HG03460 (cell line): ENCODE results near the gene MRPL24.
A peak's percentile ranks its signal among the peaks of the same experiment; 100 is the strongest.

ENCODE experiments used
- ATAC-seq: cut with Tn5 transposase; IDR thresholded peaks from one replicate; pipeline ENCODE4 v1.9.1; 2021; ENCODE audit not compliant: unreplicated experiment

MRPL24 gene

DNA sequence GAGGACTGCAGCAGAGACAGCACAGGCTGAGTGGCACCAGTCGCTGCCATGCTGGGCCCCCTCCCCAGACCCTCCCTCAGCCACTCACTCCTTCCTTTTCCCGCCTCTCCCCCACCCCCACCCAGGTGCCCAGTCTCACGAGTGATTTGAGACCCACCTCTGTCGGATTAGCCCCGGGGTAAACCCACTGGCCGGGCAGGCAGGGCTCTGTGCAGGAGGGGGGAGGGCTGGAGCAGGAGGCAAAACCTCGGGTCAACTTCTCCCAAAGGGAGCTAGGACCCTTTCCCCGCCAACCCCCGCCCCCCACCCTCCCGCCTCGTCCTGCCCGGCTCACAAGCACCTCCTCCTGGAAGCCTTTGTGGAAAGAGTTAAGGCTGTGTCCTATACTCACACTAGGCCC lies 3.5 kb upstream of the MRPL24 start:
- ATAC-seq: no peak

DNA sequence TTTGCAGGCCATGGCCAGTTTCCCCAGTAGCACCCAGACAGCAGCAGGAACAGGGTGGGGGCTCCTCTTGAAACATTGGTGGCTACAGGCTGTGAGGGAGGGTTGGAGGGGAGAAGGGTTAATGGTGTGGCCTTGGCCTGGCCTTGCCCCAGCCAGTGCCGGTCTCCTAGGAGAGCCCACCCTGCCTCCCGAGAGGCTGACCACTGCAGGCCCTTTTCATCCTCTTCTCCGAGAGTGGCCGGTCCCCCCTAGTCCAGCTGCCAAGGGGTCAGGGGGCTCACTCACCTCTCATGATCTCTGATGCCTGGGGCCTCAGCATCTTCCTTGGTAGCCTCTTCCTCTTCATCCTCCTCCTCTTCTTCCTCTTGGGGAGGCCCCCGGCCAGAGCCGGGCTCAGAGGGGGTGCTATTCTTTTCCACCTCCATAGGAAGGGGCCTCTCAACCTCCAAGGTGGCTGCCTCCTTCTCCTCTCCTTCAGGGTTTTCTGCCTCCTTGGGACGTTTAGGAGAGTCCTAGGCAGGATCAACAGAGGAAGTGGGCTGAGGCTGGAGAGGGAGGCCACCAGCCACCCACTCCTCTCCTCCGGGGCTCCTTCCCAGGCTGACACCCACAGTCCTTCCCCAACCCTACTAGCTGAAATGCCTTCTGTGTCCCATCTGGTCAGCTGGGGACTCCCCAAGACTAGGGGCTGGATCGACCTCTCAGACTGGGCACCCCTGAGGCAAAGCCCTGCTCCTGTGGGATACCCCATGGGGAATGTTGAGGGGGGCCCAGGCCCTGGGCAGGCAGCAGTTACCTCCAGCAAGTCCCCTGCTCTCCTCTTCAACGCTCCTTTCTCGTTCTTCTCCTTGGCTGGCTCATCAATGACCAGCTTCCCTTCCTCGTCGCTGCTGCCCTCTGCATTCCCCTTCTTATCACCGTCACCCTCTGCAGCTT lies 2.7 kb upstream of the MRPL24 start:
- ATAC-seq: no peak

- no peak for ATAC-seq
Measured at GRCh38 chr1:156742801-156743200, 1.9 kb upstream of the MRPL24 start.

DNA sequence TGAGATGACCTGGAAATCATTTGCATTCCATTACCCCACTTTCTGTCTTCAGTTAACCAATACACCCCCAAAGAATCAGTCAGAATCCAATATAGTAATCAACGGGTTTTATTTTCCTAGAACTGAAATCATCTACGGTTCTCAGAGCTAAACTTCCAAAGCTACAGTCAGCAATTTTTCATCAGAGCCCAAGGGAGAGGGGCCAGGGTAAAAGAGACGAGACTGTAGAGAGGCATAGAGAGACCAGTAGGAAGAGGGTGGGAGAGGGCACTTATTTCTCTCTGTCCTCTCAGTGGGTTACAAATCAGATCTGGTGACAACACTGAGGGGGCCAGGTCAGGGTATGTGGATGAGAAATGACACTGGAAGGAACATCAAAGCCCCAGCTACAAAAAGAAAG lies 1.1 kb upstream of the MRPL24 start:
- no peak for ATAC-seq

GRCh38 chr1:156741481-156741983 lies 644 bp upstream of the MRPL24 start:
- no peak for ATAC-seq

DNA sequence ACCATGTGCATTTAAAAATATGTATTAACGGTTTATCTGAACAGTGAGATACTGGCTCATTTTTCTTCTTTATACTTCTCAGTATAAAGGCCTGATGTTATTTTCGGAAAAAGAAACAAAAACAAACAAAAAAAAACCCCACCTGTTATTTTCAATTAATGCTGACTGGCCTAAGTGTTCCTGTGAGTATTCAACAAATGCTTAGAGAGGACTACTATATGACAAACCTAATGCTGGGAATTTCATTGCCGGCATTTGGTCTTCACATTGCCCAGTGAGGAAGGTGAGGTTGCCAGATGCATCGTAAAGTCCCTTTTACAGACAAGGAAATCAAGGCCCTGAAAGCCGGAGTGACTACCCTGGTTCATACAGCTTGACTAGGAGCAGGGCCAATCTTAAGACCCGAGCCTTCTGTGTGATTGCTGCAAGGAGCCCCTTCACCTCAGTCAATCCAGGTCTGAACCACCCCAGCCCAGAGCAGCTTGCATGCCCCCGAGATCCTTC lies 599 bp downstream of the MRPL24 start:
- ATAC-seq: no peak

DNA sequence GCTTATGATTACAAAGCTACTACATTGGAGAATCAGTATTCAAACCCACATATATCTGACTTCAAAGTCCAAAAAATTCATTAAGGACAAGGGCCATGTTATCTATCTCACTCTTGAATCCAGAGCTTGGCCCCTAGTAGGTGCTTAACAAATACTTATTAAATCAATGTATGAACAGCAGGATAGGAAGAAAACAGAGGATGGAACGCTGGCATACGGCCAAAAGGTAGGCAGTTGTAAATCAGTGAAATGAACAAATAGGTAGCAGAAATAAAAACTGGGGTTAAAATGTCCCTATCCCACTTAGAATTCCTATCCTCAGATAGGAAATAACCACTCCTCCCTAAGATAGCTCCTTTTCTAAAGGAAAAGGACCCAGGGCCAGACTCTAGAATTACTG lies 2.0 kb downstream of the MRPL24 start:
- ATAC-seq: no peak

DNA sequence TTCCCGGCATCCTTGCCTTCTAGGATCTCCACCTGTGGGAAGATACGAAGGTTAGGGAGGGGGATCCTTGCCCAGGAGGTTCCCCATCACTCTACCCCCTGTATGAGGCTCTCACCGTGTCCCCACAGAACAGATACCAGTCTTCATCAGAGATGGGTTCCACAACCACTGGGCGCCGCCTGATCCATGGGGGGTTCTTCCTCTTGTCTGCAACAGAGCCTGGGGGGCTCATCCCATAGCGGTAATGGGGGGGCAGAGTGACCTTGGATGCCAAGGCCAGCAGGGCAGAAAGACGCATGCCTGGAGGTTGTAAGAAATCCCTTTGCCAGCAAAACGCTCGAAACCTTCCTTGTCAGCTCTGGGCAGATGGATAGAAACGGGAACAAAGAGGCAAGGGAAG lies 2.5 kb downstream of the MRPL24 start:
- ATAC-seq: no peak

- no peak for ATAC-seq
Measured at GRCh38 chr1:156733989-156734584, 6.8 kb downstream of the MRPL24 start.

DNA sequence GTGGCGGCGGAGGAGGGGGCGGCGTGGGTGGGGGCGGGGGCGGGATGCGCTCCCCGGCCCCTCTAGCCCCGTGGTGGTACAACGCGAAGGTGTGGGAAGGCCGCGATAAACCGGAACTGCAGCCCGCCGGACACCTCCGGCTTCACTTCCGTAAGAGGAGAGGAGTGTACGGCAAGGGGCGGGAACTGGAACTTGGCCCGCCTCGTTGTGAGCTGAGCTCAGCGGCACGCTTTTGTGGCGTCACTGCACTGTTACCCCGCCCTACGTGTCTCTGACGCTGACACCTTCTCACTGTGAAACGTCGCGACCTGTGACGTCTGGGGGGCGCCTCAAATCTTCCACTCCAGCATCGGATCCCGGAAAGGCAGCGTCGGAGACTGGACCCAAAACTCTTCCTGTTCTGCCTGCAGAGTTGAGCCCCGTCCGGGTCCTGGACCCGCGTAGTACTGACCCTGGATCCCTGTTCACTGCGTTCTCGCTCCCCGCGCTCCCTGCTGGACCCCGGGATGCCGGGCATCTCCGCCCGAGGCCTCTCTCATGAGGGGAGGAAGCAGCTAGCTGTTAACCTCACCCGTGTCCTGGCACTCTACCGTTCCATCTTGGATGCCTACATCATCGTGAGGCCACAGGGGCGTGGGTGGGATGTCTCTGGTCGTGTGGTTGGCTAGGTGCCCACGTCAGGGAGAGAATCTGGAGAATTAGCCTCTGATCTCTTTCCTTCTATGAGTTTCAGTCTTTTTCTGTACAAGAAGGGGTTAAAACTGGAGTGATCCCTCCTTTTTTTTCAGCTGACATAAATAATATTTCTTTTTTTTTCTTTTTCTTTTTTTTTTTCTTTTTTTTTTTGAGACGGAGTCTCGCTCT lies 12.1 kb downstream of the MRPL24 start, which contains the start of gene ISG20L2:
Gene ISG20L2, minus strand, starts transcription at position 168 of the 864 bp plus-strand sequence. CDS start 1,114 bp downstream, outside the sequence.
- peak; percentile 84 for ATAC-seq

GRCh38 chr1:156727926-156728598 lies 12.8 kb downstream of the MRPL24 start, which contains the start of gene METTL25B:
Gene METTL25B, plus strand, starts transcription at chr1:156728469. Its CDS starts 636 bp downstream, at chr1:156729105.
- ATAC-seq: peak; percentile 61

DNA sequence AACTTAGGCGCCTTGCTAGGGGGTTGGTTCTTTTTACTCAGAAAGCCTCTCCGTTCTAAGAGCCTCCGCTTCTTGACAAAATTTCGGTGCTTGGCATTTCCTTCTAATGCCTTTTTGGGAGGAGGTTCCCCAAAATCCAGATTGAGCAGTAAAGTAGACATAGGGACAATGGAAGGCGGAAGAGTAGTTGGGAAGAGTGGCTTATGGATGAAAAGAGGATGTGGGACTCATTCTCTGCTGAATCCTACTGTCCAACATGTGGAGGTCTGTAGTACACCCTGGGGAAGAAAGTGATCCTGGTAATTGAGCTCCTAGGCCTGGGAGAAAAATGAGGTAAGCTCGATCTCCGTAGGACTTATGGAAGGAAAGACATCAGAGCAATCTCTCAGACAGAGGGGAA lies 13.4 kb downstream of the MRPL24 start:
- ATAC-seq: no peak

GRCh38 chr1:156726549-156727226 lies 14.2 kb downstream of the MRPL24 start:
- ATAC-seq: no peak

DNA sequence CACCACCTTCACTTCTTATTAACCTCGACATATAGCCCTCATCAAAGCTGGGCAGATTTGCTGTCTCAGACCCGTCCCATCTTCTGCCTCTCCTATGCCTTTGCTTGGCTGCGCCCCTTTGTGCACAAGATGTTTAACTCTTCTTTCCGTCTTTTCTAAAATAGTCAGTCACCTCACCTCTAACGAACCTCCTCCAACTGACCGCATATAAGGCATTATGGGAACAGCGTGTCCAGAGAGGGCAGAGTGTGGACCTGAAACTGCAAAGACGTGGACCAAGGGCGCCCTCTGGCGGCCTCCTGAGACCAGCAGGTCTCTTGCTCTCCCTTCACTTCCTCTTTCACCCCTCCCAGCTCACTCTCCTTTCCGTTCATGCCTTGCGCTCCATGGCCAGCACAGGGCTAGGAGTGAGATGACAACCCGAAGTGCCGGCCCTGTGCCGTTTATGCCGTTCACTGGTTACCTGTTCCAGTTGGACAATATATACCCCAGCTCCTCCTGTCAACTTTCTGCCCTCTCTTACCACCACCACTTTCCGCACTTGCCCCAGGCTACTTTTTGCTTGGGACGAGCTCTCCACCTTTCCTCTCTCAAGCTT lies 15.1 kb downstream of the MRPL24 start:
- no peak for ATAC-seq

- no peak for ATAC-seq
Measured at GRCh38 chr1:156721535-156721934, 19.4 kb downstream of the MRPL24 start.

DNA sequence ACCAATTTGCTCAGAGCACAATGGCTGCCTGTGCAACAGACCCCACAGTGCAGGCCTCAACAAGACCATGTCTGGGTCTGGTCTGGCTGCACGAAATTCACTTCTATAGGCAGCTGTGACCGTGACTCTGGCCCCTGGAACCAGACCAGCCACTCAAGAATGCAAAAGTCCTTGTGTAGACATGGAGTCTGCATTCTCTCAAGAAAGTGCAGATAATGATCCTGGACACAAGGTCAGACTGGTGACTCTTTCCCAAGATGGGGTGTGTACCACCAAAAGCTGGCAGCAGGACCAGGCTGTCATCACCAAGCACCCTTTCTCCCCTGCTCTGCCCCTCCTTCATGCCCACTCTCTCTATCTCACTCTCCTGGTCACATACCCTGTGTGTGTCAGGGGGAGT lies 19.8 kb downstream of the MRPL24 start:
- ATAC-seq: no peak

- no peak for ATAC-seq
Measured at GRCh38 chr1:156717351-156717750, 23.5 kb downstream of the MRPL24 start.

GRCh38 chr1:156714830-156715229 lies 26.1 kb downstream of the MRPL24 start:
- ATAC-seq: no peak

GRCh38 chr1:156712626-156713025 lies 28.3 kb downstream of the MRPL24 start:
- ATAC-seq: no peak
